Astrocyte (in vitro differentiated cells and primary cell): Measurements from ENCODE around the gene ZNHIT3.

ENCODE experiments used
- CTCF ChIP-seq: IDR thresholded peaks from 2 replicates; pipeline ENCODE4 v1.5.1; 2011; ENCODE audit warnings: low read depth, mild to moderate bottlenecking, inconsistent platforms, low read length, moderate library complexity; ENCODE audit not compliant: insufficient read depth
- EZH2 ChIP-seq: IDR thresholded peaks from 2 replicates; pipeline ENCODE4 v1.6.1; 2012; ENCODE audit warnings: mild to moderate bottlenecking, low read length, inconsistent platforms; ENCODE audit not compliant: insufficient read depth

GRCh38 chr17:36485805-36486203, 677 bp upstream of the ZNHIT3 start:
- TF ChIP-seq CTCF (no peak), EZH2 (no peak)
